GM18951 (cell line): Measurements from ENCODE around the gene RPS17.

Experiments used
- POLR2A ChIP-seq: IDR thresholded peaks from 4 replicates; pipeline ENCODE4 v1.6.1; 2011; ENCODE audit warnings: mild to moderate bottlenecking; ENCODE audit not compliant: insufficient read length, insufficient read depth; ENCODE audit errors: extremely low read depth
- in situ Hi-C: fragments of 300-500 bp; cut with MboI; formaldehyde crosslinking; loops from one replicate; pipeline ENCODE4 v1.12.0; 2022; ENCODE audit warnings: low sequenced_read_pairs, mixed read lengths, inconsistent platforms; ENCODE audit not compliant: unreplicated experiment

RPS17 gene

DNA sequence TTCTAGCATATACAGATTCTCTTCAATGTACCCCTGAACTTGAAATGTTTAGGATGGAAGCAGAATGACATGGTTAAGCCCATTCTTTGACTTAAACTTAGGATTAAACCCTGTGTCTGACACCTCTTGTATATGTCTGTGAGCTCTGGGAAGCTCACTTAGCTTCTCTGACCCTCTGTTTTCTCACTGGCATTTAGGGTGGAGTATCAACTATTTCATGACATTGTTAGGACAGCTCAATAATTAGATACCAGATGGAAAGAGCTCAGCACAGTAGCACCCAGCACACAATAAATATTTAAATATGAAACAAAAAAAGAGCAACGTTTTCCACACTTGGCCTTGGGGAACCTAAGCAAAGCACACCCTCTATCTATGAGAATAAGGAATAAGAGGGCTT is 18.2 kb upstream of the RPS17 start:
- in situ Hi-C loops: no loop called here
- TF ChIP-seq POLR2A: no peak

DNA sequence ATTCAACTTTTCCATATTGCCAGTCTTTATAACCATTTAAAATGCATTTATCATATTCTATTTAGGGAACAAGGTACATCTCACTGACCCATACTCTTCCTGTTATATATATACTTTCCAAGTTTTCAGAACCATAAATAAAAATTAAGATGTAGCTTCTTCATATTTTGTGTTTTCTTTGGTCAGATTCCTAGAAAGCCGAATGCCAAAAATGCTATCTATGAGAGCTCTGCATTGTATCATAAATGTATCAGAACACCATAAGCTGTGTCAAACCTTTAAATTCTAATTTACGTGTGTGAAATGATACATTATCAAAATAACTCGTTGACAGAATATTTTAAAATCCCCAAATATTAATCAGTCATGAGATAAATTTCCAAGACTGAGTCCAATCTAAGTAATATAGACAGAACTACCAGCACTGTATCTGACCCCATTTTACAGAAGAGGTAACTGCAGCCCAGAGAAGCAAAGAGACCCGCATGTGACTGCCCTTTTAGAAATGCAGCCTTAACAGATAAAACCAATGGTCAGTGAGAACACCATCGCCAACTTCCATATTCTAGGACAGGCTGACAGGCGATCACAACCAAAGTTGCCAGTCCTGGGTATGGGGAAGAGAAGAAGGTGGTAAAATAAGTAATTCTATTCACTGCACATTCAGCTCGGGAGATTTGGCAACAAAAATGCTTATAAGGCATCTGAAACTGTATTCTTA is 16.2 kb upstream of the RPS17 start:
- in situ Hi-C loops: no loop called here
- no peak for TF ChIP-seq POLR2A

DNA sequence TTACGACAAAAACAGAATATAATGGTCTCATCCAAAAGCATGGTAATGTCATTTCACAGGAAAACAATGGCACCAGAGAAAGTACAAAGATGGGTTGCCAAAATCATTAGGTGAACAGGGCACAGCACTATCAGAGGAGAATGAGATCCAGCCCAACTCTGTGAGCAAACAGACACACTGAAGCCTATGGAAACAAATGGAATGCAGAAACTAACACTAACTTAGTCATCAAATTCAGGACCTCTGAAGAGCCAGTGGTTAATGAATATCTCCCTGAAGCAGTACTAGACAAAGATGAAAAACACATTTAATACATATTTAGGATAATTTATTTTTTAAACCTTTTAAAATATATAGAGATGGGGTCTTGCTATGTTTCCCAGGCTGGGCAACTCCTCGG is 14.6 kb upstream of the RPS17 start:
- TF ChIP-seq POLR2A: no peak
- in situ Hi-C loops: no loop called here

DNA sequence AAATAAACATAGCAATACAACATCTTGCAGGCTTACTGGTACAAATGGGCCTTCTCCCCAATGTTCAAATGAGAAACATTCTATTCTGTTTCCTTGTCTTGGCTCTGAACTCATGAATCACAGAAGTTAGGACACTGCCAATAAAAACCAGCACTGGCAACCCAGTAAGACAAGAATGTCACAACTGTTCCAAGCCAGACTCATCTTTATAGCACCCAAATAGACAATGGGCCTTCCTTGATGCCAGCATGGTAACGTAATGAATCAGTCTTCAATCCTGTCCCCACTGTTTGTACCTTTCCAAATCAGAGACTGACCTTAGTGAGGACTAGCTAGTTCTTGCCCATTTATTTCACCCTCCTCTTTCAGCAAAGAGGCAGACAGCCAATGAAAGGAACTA is 14.1 kb upstream of the RPS17 start:
- in situ Hi-C loops: no loop called here
- TF ChIP-seq POLR2A: no peak

DNA sequence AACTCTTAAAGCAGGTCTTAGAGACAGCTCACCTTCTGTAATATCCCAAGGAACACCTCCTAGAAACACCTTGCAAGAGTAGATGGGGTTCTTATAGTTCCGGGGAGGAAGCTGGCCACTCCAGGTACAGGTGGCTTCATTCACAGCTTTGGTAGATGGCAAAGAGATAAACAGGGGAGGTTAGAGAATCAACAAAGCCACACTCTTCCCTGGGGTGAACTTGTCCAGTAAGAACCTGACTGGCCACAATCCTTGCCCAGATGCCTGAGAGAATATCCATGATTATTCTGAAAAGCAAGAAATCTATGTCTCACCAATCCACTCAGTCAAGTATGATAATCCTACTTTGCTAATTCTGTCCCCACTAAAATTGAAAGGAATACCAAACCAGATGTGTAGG is 13.6 kb upstream of the RPS17 start:
- TF ChIP-seq POLR2A: no peak
- in situ Hi-C loops: no loop called here

DNA sequence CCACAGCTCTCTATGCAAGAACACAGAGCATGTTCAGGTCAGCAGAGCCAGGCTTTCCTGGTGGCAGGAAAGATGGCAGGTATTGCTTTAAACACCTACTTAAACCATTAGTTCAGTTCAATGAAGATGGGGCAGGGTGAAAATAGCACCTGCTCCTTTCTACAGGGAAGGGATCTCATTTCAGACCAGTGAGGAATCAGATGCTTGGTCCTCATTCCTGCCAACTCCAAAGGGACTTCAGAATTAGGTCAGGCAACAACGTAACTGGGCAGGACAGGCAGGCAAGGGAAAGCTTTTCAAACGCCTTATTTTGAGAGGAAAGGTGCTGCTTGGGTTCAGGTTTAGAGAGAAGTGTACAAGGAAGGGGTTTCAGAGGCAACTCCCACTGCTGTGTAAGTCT is 12.6 kb upstream of the RPS17 start:
- TF ChIP-seq POLR2A: no peak
- in situ Hi-C loops: no loop called here

DNA sequence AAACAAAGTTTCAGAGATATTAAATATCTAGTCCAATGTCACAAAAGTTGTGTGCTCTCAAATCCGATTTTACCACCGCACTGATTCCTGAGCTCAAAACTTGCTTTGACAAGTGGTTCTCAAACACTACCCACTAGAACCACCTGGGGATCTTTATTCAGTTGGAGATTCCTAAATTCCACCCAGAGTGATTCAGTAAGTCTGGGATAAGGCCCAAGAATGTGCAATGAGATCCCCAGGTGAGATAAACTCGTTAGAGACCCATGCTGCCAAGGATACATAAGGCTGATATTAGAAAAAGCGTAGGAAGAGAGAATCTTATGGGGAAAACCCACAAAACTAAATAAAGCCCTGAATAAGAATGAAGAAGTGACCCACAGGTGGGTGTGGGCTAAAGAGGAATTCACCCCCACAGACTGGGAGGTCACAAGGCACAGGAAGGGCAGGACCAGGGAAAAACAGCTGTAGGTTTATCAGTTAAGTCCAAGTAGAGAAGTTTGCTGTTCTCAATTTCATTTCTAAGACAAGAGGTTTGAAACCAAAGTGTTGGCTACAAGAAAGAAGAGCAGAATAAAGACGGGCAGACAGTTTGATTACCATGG is 11.5 kb upstream of the RPS17 start:
- no peak for TF ChIP-seq POLR2A
- in situ Hi-C loops: no loop called here

DNA sequence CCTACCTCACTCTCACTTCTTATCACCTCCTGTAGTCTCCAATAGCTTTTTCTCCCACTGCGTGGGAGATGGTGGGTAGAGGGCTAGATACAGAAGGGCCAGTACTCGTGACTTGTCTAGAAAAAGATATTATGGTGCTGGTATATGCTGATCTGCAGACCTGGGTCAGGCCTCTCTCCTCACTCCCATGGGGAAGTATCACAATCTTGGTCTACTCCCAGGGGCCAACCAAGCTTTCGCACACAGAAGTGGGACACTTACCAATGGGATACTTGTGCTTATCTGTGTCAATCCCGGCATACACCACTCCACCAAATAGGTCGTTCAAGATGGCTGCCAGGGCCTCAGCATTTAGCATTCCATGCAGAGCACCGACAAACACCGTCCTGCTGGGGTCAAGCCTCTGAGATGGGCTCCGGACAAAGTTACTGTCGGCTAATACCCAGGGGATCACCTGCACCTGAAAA is 9.0 kb upstream of the RPS17 start:
- no peak for TF ChIP-seq POLR2A
- in situ Hi-C loops: no loop called here

DNA sequence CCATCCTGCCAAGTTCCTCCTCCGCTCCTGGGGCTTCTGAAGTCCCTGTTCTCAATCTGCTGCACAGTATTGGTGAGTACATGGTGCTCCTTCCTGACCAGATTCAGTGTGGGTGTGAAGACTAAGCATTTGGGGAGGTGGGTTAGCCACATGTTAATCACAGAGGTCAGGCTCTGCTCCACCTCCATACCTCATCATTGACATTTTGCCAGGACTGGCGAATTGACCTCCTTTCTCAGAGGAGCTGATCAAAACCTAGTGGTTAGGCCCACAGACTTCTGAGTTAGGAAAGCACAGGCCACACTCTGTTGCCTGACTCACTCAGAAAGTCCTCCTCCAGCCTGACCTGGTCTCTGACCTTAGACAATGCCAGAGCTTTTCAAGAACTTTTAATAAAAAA is 8.4 kb upstream of the RPS17 start:
- in situ Hi-C loops: no loop called here

DNA sequence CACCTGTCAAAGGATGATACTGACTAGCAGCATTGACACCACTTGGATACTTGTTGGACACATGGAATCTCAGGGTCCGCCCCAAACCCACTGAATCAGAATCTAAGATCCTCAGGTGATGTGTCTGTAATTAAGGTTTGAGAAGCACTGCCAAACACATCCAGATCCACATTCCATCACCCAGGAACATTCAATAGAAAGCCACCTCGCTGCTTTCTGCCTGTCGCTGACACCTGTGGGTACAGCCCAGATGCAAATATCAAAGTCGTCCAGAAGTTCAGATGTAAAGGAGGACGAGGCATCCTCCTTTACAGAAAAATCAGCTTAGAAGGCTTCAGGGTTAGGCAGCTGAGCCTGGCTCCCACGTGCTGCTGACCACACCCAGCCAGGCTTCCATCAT is 5.2 kb upstream of the RPS17 start:
- no peak for TF ChIP-seq POLR2A
- in situ Hi-C loops: no loop called here

More for the DNA sequence above, 8.4 kb upstream of the RPS17 start:
- TF ChIP-seq POLR2A: no peak

DNA sequence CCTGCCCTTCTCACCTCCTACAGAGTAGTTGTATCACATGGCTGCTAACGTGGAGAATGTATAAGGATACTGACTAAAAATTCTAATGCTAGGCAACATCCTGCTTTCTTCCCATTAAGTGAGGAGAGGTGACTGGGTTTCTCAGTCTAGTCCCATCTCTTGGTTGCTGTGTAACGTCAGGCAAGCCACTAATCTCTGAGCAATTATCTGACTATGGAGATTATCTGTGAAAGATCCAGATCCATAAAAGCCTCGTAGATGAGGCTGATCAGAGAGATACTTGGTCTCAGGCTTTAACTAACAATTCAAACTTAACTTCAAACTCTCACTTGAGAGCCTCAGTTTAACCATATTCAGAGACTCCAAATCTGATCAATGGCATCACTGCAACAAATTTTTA is 4.7 kb upstream of the RPS17 start:
- in situ Hi-C loops: no loop called here
- TF ChIP-seq POLR2A: no peak

DNA sequence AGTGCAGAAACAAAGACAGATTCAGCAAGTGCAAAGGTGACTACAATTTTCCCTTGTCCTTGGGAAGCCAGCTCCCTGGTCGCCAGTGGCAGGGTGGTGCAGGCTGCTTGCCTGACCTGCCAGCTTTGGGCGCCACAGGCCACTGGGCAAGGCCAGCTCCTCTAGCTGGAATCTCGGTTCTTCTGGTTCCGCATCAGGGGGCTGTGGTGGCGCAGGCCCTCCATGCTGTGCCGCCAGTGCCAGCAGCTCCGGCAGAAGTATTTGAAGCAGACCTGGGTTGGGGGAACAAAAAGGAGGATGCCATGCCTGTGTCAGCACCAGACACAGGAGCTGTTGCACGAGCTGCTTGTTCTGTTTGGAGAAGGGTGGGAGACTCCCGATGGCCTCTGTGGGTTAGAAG is 4.2 kb upstream of the RPS17 start:
- no peak for TF ChIP-seq POLR2A
- in situ Hi-C loops: no loop called here

DNA sequence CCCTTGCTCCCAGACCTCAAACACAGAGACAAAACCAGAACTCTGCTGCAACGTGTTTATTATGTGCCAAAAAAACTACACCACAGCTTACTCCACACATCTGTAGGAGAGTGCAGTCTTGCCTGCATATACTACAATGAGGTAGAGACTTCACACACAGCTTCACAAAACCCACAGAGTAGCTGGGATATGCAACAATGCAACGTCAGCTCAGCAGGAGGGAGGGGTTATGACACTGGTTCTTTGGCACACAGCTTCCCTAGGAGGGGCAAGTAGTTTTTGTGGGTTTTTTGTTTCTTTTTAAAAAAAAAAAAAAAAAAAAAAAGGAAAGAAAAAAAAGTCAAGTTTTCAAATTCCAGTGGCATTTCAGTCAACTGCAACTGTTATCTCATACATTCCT is 2.9 kb upstream of the RPS17 start:
- no peak for TF ChIP-seq POLR2A
- in situ Hi-C loops: no loop called here

DNA sequence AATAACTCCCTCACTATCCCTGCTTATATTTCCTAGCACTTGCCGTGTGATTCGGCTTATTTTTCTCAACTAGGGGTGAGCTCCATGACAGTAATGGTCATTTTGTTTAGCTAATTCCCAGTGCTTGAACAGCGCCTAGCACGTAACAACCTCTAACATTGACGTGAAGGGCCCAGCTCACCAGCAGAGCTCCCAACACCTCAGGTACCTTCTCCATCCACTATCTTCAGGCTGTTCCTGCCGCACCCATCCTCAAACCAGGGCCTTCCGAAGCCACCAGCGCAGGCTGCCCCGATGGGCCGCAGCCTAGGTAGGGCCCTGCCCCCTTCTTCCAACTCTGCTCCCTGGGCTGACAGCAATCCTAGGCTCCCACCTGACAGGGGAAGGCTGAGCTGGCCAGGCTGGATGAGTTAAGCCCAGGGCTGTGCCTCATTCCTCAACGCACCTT is 751 bp upstream of the RPS17 start:
- in situ Hi-C loops: no loop called here
- no peak for TF ChIP-seq POLR2A
